Mesothelial cell of epicardium (in vitro differentiated cells): ENCODE data around the gene TAS2R60. TPM values are rescaled to one million over a fixed set of nuclear protein-coding genes. Genes with fewer than 3 reads are reported as not detected.
A peak's percentile ranks its signal among the peaks of the same experiment; 100 is the strongest.
"Not testable (repeated sequence)": the region's sequence is repeated elsewhere in the genome, so short reads cannot be mapped to it uniquely, and the experiment has no call there.

Source experiments
- DNase-seq, 2 experiments: peaks; one replicate each; pipeline ENCODE4 v3.0.0; 2021; ENCODE audit warnings: low spot score in 2 of 2; ENCODE audit not compliant: unreplicated experiment in 2 of 2
- H3K27ac Mint-ChIP-seq: 2 replicates; pipeline ENCODE4 v1.8.0; 2021; ENCODE audit warnings: mixed read lengths
- H3K27me3 Mint-ChIP-seq: 2 replicates; pipeline ENCODE4 v1.8.0; 2021; ENCODE audit warnings: low read depth, mixed read lengths
- H3K36me3 Mint-ChIP-seq: 2 replicates; pipeline ENCODE4 v1.8.0; 2021; ENCODE audit warnings: mixed read lengths
- H3K4me1 Mint-ChIP-seq: 2 replicates; pipeline ENCODE4 v1.8.0; 2021; ENCODE audit warnings: mixed read lengths
- H3K4me3 Mint-ChIP-seq: 2 replicates; pipeline ENCODE4 v1.8.0; 2021; ENCODE audit warnings: mild to moderate bottlenecking, moderate library complexity, mixed read lengths
- H3K9me3 Mint-ChIP-seq: 2 replicates; pipeline ENCODE4 v1.8.0; 2021; ENCODE audit warnings: mixed read lengths
- CTCF ChIP-seq: fragments of 200-600 bp; sonication (generic); IDR thresholded peaks from one replicate; pipeline ENCODE4 v1.5.0; 2021; ENCODE audit warnings: antibody characterized with exemption; ENCODE audit not compliant: unreplicated experiment
- total RNA-seq: library from RNA; stranded (reverse); gene quantifications from 3 replicates; pipeline ENCODE4 v1.2.1, GENCODE V29; 2021

TAS2R60 gene
- total RNA-seq, 1 donor from 2014 or later, result not detected

GRCh38 chr7:143479055-143479766 lies 36.0 kb downstream of the TAS2R60 start:
- peaks cover 11% of the 10 kb centered on the region for H3K9me3 Mint-ChIP-seq
- H3K4me3 Mint-ChIP-seq, result no peak overlapping the region

GRCh38 chr7:143480501-143480900 lies 37.2 kb downstream of the TAS2R60 start:
- H3K36me3 Mint-ChIP-seq, result no peaks in the 10 kb centered on the region
- TF ChIP-seq CTCF, result no peak
- no peak overlapping the region for H3K4me3 Mint-ChIP-seq
- H3K4me1 Mint-ChIP-seq, result no peaks in the 10 kb centered on the region
- no peak for DNase-seq
- peaks cover 5% of the 10 kb centered on the region for H3K9me3 Mint-ChIP-seq
- H3K27me3 Mint-ChIP-seq, result no peaks in the 10 kb centered on the region
- no peak overlapping the region for H3K27ac Mint-ChIP-seq

More at GRCh38 chr7:143479055-143479766, 36.0 kb downstream of the TAS2R60 start:
- H3K27ac Mint-ChIP-seq, result no peak overlapping the region
- DNase-seq, result no peak
- no peaks in the 10 kb centered on the region for H3K27me3 Mint-ChIP-seq
- H3K36me3 Mint-ChIP-seq, result peaks cover 4% of the 10 kb centered on the region
- no peaks in the 10 kb centered on the region for H3K4me1 Mint-ChIP-seq
- no peak for TF ChIP-seq CTCF

- H3K9me3 Mint-ChIP-seq, result no peaks in the 10 kb centered on the region
- DNase-seq, result no peak
- H3K36me3 Mint-ChIP-seq, result no peaks in the 10 kb centered on the region
- no peaks in the 10 kb centered on the region for H3K27me3 Mint-ChIP-seq
- TF ChIP-seq CTCF, result no peak
- H3K27ac Mint-ChIP-seq, result peak overlapping the region; percentile 40
- H3K4me3 Mint-ChIP-seq, result no peak overlapping the region
- no peaks in the 10 kb centered on the region for H3K4me1 Mint-ChIP-seq
These were observed 40.9 kb downstream of the TAS2R60 start for GRCh38 chr7:143484119-143484518.

- Mint-ChIP-seq H3K36me3 (no peaks in the 10 kb centered on the region), H3K27ac (no peak overlapping the region), H3K4me3 (no peak overlapping the region), H3K9me3 (no peaks in the 10 kb centered on the region), H3K27me3 (no peaks in the 10 kb centered on the region), H3K4me1 (no peaks in the 10 kb centered on the region)
- TF ChIP-seq CTCF, result no peak
- DNase-seq, result no peak
These were observed 41.8 kb downstream of the TAS2R60 start for GRCh38 chr7:143485094-143485493.

- no peak for TF ChIP-seq CTCF
- no peaks in the 10 kb centered on the region for H3K9me3 Mint-ChIP-seq
- no peak overlapping the region for H3K27ac Mint-ChIP-seq
- no peaks in the 10 kb centered on the region for H3K4me1 Mint-ChIP-seq
- no peaks in the 10 kb centered on the region for H3K36me3 Mint-ChIP-seq
- H3K27me3 Mint-ChIP-seq, result no peaks in the 10 kb centered on the region
- H3K4me3 Mint-ChIP-seq, result no peak overlapping the region
- no peak for DNase-seq
These were observed 42.2 kb downstream of the TAS2R60 start for GRCh38 chr7:143485500-143485899.

- H3K4me3 Mint-ChIP-seq, DNase-seq, H3K27me3 Mint-ChIP-seq, H3K9me3 Mint-ChIP-seq, H3K36me3 Mint-ChIP-seq, H3K4me1 Mint-ChIP-seq, H3K27ac Mint-ChIP-seq: not testable (repeated sequence)
These were observed 43.0 kb downstream of the TAS2R60 start for GRCh38 chr7:143486266-143486665.
